Mucosa of rectum (tissue), 2 donors: ENCODE data around the gene ZNF433.
A peak's percentile ranks its signal among the peaks of the same experiment; 100 is the strongest.

Experiments used
- H3K27ac ChIP-seq, 2 donors: one replicate each; pipeline ENCODE4 v1.7.0; 2013; ENCODE audit warnings: inconsistent platforms in 2 of 2, low read depth in 2 of 2, low read length in 2 of 2
- H3K27me3 ChIP-seq, 2 donors: one replicate each; pipeline ENCODE4 v1.7.0; 2013; ENCODE audit warnings: low read length in 2 of 2; ENCODE audit not compliant: control insufficient read depth in 2 of 2, insufficient read depth in 2 of 2
- H3K36me3 ChIP-seq, 2 donors: one replicate each; pipeline ENCODE4 v1.7.0; 2013; ENCODE audit warnings: low read length in 2 of 2; ENCODE audit not compliant: control insufficient read depth in 2 of 2, insufficient read depth in 2 of 2
- H3K4me1 ChIP-seq, 2 donors: one replicate each; pipeline ENCODE4 v1.7.0; 2013; ENCODE audit warnings: low read length in 2 of 2, mild to moderate bottlenecking in 1 of 2; ENCODE audit not compliant: control insufficient read depth in 2 of 2, insufficient read depth in 2 of 2
- H3K4me3 ChIP-seq, 2 donors: one replicate each; pipeline ENCODE4 v1.7.0; 2013; ENCODE audit warnings: low read length in 2 of 2
- H3K9ac ChIP-seq, 2 donors: one replicate each; pipeline ENCODE4 v1.7.0; 2013; ENCODE audit warnings: low read length in 2 of 2, low read depth in 1 of 2, mild to moderate bottlenecking in 1 of 2
- H3K9me3 ChIP-seq, 2 donors: one replicate each; pipeline ENCODE4 v1.7.0; 2013; ENCODE audit warnings: low read length in 2 of 2; ENCODE audit not compliant: control insufficient read depth in 2 of 2
- donor health status: healthy.
- donor health status: Normal muscosa, but diverticular disease.

The ZNF433 gene

GRCh38 chr19:11989112-11989456, 46.4 kb downstream of the ZNF433 start:
- Histone ChIP-seq H3K4me3 (peak overlapping the region; percentile 88 to 93), H3K27ac (peak overlapping the region in 1 of 2 donors; percentile 87), H3K4me1 (peaks cover 4 to 8% of the 10 kb centered on the region in 2 donors), H3K36me3 (no peaks in the 10 kb centered on the region), H3K9ac (no peak overlapping the region), H3K9me3 (no peaks in the 10 kb centered on the region), H3K27me3 (no peaks in the 10 kb centered on the region)

- no peaks in the 10 kb centered on the region for H3K27me3 ChIP-seq
- no peaks in the 10 kb centered on the region for H3K9me3 ChIP-seq
- H3K4me1 ChIP-seq = peaks cover 4 to 8% of the 10 kb centered on the region in 2 donors
- H3K27ac ChIP-seq = peak overlapping the region; percentile 82 to 87
- H3K36me3 ChIP-seq = no peaks in the 10 kb centered on the region
- H3K4me3 ChIP-seq = peak overlapping the region; percentile 88 to 93
- H3K9ac ChIP-seq = peak overlapping the region; percentile 84 to 93
Measured at GRCh38 chr19:11987405-11988281, 47.8 kb downstream of the ZNF433 start.

GRCh38 chr19:11986754-11987153, 48.7 kb downstream of the ZNF433 start:
- Histone ChIP-seq H3K9me3 (peaks cover 0 to 2% of the 10 kb centered on the region in 2 donors), H3K27ac (no peak overlapping the region), H3K36me3 (no peaks in the 10 kb centered on the region), H3K4me1 (peaks cover 4 to 8% of the 10 kb centered on the region in 2 donors), H3K9ac (no peak overlapping the region), H3K4me3 (peak overlapping the region in 1 of 2 donors; percentile 93), H3K27me3 (no peaks in the 10 kb centered on the region)

- Histone ChIP-seq H3K4me1 (peaks cover 4 to 8% of the 10 kb centered on the region in 2 donors), H3K36me3 (peaks cover 0 to 2% of the 10 kb centered on the region in 2 donors), H3K9me3 (peaks cover 13 to 14% of the 10 kb centered on the region in 2 donors), H3K4me3 (no peak overlapping the region), H3K9ac (no peak overlapping the region), H3K27me3 (no peaks in the 10 kb centered on the region), H3K27ac (no peak overlapping the region)
Measured at GRCh38 chr19:11984986-11985385, 50.5 kb downstream of the ZNF433 start.

- Histone ChIP-seq H3K27me3 (no peaks in the 10 kb centered on the region), H3K9me3 (peaks cover 34 to 38% of the 10 kb centered on the region in 2 donors), H3K27ac (no peak overlapping the region), H3K4me1 (peaks cover 0 to 4% of the 10 kb centered on the region in 2 donors), H3K4me3 (no peak overlapping the region), H3K9ac (no peak overlapping the region), H3K36me3 (peaks cover 13 to 23% of the 10 kb centered on the region in 2 donors)
Measured at GRCh38 chr19:11982526-11982925, 53.0 kb downstream of the ZNF433 start.

GRCh38 chr19:11979527-11979926, 56.0 kb downstream of the ZNF433 start:
- peaks cover 13 to 31% of the 10 kb centered on the region in 2 donors for H3K36me3 ChIP-seq
- H3K4me3 ChIP-seq = peak overlapping the region in 1 of 2 donors; percentile 48
- H3K4me1 ChIP-seq = no peaks in the 10 kb centered on the region
- H3K27me3 ChIP-seq = no peaks in the 10 kb centered on the region
- no peak overlapping the region for H3K27ac ChIP-seq
- H3K9ac ChIP-seq = no peak overlapping the region
- peaks cover 36 to 45% of the 10 kb centered on the region in 2 donors for H3K9me3 ChIP-seq

GRCh38 chr19:11978492-11979100, 56.9 kb downstream of the ZNF433 start:
- Histone ChIP-seq H3K36me3 (peaks cover 13 to 31% of the 10 kb centered on the region in 2 donors), H3K4me3 (peak overlapping the region in 1 of 2 donors; percentile 19), H3K4me1 (no peaks in the 10 kb centered on the region), H3K27me3 (no peaks in the 10 kb centered on the region), H3K27ac (no peak overlapping the region), H3K9ac (no peak overlapping the region), H3K9me3 (peaks cover 36 to 45% of the 10 kb centered on the region in 2 donors)

GRCh38 chr19:11973019-11973810, 62.3 kb downstream of the ZNF433 start:
- H3K27me3 ChIP-seq = no peaks in the 10 kb centered on the region
- peaks cover 3 to 15% of the 10 kb centered on the region in 2 donors for H3K36me3 ChIP-seq
- no peak overlapping the region for H3K4me3 ChIP-seq
- peaks cover 6 to 13% of the 10 kb centered on the region in 2 donors for H3K9me3 ChIP-seq
- H3K27ac ChIP-seq = no peak overlapping the region
- H3K9ac ChIP-seq = no peak overlapping the region
- H3K4me1 ChIP-seq = no peaks in the 10 kb centered on the region

GRCh38 chr19:11971041-11971440, 64.4 kb downstream of the ZNF433 start:
- Histone ChIP-seq H3K27ac (no peak overlapping the region), H3K4me1 (peaks cover 0 to under 1% of the 10 kb centered on the region in 2 donors), H3K9ac (no peak overlapping the region), H3K27me3 (no peaks in the 10 kb centered on the region), H3K4me3 (no peak overlapping the region), H3K9me3 (no peaks in the 10 kb centered on the region), H3K36me3 (no peaks in the 10 kb centered on the region)
